ENCODE data around the gene OR2H2.

DNA sequence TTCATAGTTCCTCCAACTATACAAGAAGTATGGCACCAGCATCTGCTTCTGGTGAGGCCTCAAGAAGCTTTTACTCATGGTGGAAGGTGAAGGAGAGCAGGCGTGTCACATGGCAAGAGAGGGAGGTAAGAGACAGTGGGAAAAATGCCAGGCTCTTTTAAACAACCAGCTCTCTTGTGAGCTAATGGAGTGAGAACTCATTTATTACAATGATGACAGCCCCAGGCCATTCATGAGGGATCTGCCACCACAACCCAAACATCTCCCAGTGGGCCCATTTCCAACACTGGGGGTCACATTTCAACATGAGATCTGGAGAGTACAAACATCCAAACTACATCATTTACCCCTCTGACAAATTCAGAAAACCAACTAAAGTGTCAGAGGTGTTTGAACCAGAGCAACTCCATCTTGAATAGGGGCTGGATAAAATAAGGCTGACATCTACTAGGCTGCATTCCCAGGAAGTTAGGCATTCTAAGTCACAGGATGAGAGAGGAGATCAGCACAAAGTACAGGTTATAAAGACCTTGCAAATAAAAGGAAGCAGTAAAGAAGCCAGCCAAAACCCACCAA lies 23.2 kb upstream of the OR2H2 start:
- no peak for TF ChIP-seq POLR2A (IDR thresholded peaks at IDR 0.05)
- TF ChIP-seq, protein P1, sequence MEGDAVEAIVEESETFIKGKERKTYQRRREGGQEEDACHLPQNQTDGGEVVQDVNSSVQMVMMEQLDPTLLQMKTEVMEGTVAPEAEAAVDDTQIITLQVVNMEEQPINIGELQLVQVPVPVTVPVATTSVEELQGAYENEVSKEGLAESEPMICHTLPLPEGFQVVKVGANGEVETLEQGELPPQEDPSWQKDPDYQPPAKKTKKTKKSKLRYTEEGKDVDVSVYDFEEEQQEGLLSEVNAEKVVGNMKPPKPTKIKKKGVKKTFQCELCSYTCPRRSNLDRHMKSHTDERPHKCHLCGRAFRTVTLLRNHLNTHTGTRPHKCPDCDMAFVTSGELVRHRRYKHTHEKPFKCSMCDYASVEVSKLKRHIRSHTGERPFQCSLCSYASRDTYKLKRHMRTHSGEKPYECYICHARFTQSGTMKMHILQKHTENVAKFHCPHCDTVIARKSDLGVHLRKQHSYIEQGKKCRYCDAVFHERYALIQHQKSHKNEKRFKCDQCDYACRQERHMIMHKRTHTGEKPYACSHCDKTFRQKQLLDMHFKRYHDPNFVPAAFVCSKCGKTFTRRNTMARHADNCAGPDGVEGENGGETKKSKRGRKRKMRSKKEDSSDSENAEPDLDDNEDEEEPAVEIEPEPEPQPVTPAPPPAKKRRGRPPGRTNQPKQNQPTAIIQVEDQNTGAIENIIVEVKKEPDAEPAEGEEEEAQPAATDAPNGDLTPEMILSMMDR (IDR thresholded peaks at IDR 0.05) = no peak

All from tibial nerve (tissue), 3 donors.